Cortex of kidney (tissue), 1 donor: ENCODE data around the gene SECTM1.
"Not testable (repeated sequence)": the region's sequence is repeated elsewhere in the genome, so short reads cannot be mapped to it uniquely, and the experiment has no call there.

Source experiments
- DNase-seq: peaks from one replicate; lab custom pipeline; 2025; lab: John Stamatoyannopoulos, UW

The SECTM1 gene

DNA sequence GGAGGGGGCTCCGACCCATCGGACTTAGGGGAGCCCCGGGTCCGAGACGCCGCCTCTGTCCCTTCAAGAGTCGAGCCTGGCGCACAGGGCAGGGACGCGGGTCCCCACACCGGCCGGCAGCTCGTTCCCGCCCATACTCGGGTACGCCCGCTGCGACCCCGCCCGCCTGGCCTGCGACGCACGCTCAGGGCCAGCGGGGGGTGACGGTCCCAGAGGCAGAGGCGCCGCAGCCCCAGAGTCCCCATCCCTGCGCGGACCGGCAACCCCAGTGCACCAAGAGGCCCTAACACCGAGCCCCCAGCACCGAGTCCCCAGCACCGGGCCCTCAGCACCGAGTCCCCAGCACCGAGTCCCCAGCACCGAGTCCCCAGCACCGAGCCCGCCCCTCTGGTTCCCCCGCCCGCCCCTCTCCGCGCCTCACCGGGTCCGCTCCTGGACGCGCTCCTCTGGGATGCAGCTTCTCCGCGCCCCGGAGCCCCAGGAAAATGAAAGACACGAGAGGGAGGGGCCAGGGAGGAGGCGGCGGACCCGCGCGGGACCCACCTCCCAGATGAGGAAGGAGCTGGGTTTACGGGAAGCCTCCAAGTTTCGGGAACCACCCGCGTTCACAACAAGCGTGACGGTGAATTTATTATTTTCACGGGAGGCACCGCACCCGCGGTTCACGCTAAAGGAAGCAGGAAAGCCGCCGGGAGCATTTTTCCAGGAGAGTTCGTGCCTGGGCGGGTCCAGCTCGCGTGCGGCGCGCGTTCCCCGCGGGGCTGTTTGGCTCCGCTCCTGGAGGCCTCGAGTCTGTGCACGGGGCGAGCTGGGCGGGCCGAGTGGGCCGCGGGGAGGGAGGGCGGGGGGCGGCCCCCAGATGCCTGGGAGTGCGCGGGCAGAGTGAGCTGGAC is at the start of gene SECTM1:
TSS of gene SECTM1 (minus strand) at position 488 of the 893 bp plus-strand sequence. CDS start 6,526 bp downstream, outside the sequence.
- DNase-seq = no peak

DNA sequence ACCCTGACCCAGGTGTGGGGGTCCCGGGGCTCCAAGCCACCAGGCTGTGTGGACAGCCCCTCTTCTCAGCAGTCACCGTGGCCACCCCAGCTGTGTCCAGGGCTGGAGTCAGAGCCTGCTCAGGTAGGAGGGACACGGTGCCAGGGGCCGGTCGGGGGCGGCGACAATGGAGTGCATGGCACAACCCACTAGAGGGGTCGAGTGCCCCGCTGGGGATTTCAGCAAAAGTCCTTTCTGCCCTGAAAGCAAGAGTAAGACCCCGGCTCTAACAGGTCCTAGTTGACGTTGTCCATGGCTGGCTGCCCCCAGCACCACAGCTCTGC is 49.3 kb upstream of the SECTM1 start:
- no peak for DNase-seq

DNA sequence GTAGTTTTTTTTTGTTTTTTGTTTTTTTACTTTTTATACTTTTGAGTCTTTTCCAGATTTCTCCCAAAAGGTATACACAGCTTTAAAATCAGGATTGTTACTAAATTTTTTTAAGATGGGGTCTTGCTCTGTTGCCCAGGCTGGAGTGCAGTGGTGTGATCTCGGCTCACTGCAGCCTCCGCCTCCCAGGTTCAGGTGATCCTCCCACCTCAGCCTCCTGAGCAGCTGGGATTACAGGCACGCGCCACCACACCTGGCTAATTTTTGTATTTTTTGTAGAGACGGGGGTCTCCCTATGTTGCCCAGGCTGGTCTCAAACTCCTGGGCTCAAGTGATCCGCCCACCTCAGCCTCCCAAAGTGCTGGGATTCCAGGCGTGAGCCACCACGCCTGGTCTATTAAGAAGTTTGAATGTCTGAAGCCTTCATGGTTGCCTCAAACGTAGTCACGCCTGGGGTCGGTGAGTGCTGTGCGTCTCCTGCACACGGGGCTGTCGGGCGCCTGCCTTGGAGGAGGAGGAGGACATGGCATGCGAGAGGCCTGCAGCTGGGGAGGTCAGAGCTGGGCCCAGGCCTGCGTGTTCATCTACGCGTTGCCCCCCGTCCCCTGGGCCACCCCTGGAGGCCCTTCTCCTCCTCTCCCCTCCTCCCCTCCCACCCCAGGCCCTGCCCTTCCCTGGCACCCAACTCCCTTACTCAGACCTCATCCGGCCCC is 48.8 kb upstream of the SECTM1 start:
- DNase-seq = not testable (repeated sequence)

DNA sequence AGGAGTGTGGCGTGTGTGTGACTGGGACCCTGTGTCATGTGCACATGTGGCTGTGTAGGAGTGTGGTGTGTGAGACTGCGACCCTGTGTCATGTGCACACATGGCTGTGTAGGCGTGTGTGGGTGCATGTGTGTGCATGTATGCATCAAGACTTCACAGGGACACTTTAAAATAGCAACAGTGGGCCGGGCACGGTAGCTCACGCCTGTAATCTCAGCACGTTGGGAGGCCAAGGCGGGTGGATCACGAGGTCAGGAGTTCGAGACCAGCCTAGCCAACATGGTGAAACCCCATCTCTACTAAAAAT is 48.1 kb upstream of the SECTM1 start:
- DNase-seq = not testable (repeated sequence)

DNA sequence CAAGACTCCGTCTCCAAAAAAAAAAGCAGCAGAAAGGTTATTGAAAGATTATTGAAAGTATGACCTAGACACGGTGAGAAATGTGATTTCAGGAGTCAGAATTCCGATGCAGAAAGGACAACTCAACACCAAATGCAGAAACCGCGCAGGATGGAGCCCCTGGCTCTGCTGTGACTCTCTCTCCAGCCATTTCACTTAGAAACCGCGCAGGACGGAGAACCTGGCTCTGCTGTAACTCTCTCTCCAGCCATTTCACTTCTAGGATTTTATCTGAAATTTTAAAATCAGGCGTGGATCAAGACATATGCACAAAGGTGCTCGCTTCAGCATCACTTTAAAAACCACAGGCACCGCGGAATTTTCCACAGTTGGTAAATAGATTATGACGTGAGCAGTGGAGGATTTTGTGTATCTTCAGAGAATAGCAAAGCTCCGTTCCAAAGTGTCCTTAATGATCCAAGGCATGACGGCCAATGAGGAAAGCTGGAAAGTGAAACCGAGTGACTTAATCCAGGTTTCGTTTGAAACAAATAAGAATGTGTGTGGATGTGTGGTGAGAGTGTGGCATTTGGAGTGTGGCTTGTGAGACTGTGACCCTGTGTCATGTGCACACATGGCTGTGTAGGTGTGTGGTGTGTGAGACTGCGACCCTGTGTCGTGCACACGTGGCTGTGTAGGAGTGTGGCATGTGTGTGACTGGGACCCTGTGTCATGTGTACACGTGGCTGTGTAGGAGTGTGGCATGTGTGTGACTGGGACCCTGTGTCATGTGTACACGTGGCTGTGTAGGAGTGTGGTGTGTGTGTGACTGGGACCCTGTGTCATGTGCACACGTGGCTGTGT is 47.5 kb upstream of the SECTM1 start:
- no peak for DNase-seq

DNA sequence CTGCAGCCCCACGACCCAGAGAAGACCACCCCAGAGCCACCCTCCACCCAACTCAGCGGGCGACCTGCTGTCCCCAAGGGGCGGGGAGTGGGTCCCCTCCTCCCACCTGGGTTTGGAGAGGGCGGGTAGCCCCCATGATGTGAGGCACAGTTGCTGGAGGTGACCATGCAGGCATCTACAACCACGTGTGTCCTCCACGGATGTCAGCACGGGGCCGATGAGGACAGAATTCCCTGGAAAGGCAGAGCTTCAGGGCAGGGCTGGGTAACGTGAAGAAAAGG is 45.1 kb upstream of the SECTM1 start:
- no peak for DNase-seq

DNA sequence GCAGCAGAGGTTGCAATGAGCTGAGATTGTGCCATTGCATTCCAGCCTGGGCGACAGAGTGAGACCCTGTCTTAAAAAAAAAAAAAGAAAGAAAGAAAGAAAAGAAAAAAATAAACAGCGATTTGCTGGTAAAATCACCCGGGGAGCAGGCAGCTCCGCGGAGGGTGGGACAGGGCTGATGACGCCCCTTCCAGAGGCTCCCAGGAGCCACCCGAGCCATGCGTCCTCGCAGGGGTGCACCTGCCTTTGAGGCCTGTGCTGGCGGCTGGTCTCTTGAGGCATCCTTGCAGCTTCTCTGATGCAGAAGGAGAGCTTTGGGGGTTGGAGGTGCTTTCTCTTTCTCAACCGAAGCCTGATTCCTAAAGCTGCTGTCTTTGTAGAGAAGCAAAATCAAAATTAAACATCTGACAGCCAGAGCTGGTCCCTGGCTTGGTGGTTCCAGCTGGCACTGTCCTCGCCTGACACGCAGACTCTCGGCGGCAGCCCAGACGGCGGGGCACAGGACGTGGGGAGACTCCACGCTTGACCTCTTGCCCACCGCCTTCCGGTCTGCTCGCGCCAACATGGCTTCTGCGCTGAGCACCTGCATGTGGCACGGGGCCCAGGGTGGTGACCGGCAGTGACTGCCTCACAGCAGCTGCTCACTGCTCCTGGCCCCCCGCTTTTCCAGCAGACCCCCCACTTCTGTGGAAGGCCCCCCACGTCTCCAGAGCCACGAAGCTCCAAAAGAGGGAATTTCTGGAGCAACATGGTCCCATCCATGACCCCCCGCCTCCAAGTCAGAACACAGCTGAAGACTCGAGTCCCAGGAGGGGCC is 44.6 kb upstream of the SECTM1 start:
- DNase-seq = no peak

DNA sequence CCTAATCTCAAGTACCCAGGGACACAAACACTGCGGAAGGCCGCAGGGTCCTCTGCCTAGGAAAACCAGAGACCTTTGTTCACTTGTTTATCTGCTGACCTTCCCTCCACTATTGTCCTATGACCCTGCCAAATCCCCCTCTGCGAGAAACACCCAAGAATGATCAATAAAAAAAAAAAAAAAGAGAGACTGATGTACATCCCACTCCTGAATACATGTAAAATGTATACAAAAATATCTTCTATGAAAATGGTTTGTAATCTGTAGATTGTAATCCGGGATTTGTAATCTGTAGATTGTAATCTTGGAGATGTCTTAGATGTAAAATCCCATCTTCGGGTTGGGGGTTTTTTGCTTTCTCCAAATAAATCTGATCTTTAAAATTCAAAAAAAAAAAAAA is 43.7 kb upstream of the SECTM1 start:
- DNase-seq = not testable (repeated sequence)

DNA sequence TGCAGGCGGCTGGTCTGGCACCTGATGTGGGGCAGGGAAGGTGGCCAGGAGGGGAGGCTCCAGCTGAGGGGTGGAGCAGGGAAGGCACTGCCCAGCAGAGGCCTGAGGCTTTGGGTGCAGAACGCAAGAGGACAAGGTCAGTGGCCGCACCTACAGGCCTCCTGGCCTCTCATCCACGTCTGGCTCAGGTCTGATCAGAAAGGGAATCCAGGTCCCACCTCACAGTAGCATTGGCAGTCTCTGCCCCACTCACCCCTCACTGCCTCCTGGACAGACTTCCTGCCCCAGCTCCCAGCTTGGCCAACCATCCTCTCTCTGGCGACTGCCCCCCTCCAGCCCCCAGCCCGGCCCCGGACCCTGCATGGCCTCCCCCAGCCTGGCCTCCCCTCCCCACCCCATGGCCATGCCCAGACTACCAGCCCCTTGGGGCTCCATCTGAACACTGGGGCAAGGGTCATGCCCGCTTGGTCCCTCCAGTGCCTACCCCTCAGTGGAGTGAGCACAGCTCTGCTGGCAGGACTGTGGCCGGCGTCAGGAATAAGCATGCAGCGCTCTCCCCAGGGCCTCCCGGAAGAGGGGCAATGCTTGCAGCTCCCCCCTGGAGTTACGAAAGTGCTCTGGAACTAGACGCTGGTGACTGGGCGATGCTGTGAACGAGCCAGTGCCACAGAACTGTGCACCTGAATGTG is 42.6 kb upstream of the SECTM1 start:
- no peak for DNase-seq

DNA sequence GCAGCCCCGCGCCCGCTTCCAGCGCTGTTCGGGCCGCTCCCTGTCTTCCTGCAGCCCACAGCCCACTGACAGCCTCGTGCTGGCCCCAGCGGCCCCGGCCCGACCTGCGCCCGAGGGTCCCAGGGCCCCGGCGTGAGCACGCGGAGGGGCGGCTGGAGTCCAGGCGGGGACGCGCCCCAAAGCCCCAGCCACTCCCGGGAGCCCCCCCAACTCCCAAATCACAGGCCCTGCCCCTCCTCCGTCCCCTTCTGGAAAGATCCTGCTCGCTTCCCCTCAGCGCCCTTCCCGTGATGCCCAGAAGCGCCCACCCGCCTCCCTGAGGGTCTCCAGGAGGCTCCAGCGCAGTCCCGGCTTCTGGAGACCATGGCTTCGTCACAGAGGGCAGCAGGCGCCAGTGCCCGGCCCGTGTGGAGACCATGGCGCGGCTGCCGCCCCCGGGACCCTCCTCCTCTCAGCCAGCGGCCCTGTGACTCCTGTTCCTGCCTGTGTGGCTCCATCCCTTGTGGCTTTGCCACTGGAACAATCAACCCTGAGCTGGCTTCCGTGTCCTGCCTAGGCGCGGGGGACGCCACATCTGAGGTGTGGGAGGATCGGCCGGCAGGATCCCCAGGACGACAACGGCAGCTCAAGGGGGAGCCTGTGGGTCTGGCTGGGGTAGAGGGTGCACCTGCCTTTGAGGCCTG is 41.9 kb upstream of the SECTM1 start:
- DNase-seq = no peak

DNA sequence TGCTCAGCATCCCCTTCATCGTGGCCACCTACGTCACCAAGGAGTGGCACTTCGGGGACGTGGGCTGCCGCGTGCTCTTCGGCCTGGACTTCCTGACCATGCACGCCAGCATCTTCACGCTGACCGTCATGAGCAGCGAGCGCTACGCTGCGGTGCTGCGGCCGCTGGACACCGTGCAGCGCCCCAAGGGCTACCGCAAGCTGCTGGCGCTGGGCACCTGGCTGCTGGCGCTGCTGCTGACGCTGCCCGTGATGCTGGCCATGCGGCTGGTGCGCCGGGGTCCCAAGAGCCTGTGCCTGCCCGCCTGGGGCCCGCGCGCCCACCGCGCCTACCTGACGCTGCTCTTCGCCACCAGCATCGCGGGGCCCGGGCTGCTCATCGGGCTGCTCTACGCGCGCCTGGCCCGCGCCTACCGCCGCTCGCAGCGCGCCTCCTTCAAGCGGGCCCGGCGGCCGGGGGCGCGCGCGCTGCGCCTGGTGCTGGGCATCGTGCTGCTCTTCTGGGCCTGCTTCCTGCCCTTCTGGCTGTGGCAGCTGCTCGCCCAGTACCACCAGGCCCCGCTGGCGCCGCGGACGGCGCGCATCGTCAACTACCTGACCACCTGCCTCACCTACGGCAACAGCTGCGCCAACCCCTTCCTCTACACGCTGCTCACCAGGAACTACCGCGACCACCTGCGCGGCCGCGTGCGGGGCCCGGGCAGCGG is 41.2 kb upstream of the SECTM1 start:
- DNase-seq = no peak

DNA sequence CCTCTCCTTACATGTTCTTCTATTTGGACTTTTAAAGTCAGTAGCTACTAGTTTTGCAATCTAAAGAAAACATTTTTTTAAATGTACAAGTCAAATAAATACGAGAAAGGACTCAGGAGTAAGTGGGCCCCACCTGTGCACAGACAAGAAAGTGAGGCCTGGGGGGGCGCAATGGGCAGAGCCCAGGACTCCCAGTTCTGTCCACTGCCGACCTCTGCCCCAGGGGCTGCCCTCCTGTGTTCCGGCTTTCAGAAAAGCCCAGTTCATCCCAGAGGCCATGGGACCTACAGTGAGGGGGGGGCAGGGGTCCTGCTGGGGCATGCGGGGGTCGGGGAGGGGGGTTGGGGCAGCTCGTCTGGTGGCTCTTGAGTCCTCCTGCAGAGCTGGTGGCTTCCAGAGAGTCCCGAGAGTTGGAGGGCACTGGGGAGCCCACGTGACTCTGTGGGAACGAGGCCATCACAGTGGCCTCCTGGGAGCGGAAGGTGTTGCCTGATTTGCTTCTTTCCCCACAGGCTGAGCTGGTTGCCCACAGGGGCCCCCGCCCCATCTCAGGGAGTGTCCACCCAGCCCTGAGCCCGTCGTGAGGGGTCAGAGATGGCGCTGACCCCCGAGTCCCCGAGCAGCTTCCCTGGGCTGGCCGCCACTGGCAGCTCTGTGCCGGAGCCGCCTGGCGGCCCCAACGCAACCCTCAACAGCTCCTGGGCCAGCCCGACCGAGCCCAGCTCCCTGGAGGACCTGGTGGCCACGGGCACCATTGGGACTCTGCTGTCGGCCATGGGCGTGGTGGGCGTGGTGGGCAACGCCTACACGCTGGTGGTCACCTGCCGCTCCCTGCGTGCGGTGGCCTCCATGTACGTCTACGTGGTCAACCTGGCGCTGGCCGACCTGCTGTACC is 40.4 kb upstream of the SECTM1 start:
- DNase-seq = no peak

DNA sequence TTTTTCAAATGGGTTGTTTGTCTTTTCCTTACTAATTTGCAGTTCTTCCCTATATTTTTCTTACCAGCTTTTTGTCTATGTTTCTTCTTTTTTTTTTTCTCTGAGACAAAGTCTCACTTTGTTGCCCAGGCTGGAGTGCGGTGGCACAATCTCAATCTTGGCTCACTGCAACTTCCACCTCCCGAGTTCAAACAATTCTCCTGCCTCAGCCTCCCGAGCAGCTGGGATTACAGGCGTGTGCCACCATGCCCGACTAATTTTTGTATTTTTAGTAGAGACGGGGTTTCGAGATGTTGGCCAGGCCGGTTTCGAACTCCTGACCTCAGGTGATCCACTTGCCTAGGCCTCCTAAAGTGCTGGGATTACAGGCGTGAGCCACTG is 39.5 kb upstream of the SECTM1 start:
- DNase-seq = not testable (repeated sequence)

DNA sequence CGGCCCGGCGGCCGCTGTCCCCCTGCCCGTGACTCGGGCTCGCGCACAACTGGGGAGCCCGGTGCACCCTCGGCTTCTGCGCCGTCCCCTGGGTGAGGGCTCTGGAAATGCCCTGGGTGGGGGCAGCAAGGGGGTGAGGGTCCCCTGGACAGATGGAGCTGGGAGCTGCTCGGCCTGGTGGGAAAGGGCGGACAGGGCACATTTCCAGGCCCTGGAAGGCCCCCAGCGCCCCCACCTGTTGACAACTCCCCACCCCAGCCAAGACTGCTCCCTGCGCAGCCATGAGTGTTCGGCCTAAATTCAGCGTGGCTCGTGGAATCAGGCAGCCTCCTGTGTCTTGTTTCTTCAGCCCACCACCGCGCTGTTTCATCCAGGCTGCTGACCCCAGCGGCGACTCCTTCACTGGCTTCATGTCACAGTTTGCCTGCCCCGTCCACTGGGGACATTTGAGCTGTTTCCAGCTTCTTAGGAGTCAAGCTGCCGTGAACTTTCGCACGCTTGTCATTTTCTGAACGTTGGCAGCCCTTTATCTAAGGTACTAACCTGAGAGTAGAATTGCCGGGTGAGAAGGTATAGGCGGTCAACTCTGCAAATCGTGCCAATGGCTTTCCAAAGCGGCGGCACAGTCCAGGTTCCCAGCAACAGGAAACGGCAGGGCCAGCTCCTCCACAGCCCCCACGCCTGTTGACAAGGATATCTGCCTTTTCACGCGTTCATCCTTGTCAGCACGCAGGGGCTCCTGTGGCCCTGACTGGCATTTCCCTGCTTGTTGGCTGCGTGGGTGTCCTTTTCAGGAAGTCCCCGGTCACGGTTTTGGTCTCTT is 38.9 kb upstream of the SECTM1 start:
- no peak for DNase-seq

DNA sequence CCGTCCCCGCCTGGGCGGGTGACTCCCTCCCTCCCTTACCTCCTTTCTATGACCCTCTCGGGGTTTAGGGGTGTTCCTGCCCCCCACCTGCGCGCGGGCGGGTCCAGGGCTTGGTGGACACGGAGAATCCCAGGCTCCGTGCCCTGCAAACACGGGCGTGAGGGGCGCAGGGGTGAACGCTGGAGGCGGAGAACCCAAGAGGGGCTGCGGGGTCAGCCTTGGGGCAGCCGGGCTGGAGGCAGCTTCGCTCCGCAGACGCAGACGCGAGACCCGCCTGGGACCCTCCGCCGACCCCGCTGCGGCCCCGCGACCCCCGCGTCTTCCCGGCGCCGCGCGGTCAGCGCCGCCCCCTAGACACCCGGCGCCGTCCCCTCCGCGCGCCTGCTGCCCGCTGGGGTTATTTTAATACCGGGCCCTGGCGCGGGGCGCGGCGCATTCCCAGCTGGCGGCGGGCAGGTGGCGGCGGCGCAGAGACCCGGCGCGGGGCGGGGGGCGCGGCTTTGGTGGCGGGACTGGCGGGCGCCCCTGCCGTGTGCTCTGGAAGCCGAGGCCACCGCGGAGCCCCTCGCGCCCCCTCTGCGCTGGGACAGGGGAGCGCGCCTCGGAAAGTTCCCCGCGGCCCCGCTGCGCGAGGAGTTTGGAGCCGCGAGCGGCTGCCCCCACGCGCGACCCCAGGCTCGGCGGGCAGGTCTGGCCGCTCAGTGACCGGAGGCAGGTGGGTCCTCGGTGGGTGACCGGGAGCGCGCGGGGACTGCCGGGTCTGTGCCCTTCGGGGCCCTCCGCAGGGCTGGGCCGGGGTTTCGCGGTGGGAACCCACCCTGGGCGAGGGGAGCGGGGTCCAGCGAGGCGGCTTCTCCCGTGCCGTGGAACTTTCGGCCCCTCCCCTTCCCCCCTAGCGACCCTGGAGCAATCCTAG is 38.0 kb upstream of the SECTM1 start, which contains the start of gene UTS2R:
TSS of gene UTS2R (plus strand) at position 433 of the 916 bp plus-strand sequence. CDS start 2,560 bp downstream, outside the sequence.
- DNase-seq = no peak

DNA sequence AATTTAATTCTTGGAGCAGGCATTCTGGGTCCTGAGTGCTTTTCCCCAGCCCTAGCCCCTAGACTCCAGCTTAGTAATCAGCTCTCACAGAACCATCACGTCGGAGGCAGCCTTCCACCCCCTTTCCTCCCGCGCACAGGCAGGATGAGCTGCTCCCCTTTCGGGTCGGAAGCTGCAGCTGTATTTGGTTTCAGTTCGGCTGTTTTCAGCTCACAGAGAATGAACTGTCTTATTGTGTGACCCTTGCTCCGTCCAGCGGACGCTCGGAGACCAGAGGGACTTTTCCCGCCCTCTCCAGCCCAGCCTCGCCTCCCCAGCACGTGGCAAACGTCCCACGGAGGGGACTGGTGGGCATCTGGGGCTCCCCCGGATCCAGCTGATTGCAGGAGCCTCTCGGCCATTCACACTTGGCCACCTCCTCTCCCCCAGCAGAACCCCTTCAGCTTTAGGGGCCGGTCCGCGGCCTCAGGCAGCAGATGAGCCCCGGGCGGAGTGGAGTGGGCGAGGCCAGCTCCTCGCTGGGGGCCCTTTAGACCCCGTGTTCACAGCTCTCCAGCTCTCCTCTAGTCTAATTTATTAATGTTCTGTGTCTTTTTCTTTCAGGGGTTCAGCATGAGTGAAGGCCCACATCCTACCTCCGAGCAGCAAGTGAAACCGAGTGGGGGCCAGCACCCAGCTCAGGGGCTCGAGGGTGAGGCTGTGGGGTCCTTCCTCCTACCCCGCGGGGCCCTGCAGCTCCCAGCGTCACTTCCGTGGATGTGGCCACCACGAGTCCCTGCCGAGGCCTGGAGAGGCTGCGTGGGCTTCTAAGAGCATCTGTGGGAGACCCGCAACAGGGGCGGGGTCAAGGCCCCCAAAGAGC is 37.1 kb upstream of the SECTM1 start:
- no peak for DNase-seq
